Sciatic nerve (tissue), 2 donors: ENCODE results near the gene FSTL5. TPM values are rescaled to one million over a fixed set of nuclear protein-coding genes. Genes with fewer than 3 reads are reported as not detected.
A peak's percentile ranks its signal among the peaks of the same experiment; 100 is the strongest.
"Not testable (repeated sequence)": the region's sequence is repeated elsewhere in the genome, so short reads cannot be mapped to it uniquely, and the experiment has no call there.

ENCODE experiments used
- ATAC-seq: fragments of 200-7000 bp; cut with Tn5 transposase; one replicate; pipeline ENCODE4 v1.9.1; 2020; ENCODE audit warnings: mild to moderate bottlenecking, moderate library complexity
- DNase-seq: peaks from one replicate; pipeline ENCODE4 v3.0.0-alpha.2; 2020; ENCODE audit warnings: low spot score
- intact Hi-C: fragments of 100-400 bp; cut with DNase I; formaldehyde crosslinking; loops from one replicate; pipeline ENCODE4 v1.14.2; 2022
- total RNA-seq: library from RNA; stranded (reverse); fragmentation: NEBNext Ultra II Directional; extraction: Animal tissue kit (Norgen Biotek cat#: 25700); gene quantifications from one replicate; pipeline ENCODE4 v1.2.1, GENCODE V29; 2021
- donor health status: DM: no; HTN: no; CAD: no.
- donor health status: DM: no; HTN: no; CAD: no.

Gene FSTL5
- 12.3 TPM for total RNA-seq

- DNase-seq, result peak; percentile 84
- intact Hi-C loops, result no loop called here
- ATAC-seq, result peak; percentile 90
Measured at GRCh38 chr4:162163892-162164759, at the start of gene FSTL5. Gene FSTL5, minus strand, starts transcription at chr4:162164000. Its CDS starts 52,604 bp downstream, at chr4:162111396.

- DNase-seq (no peak), ATAC-seq (no peak)
- intact Hi-C loops, result no loop called here
Measured at GRCh38 chr4:162209706-162210105, 45.9 kb upstream of the FSTL5 start.

GRCh38 chr4:162203478-162203877 is 39.7 kb upstream of the FSTL5 start:
- intact Hi-C loops, DNase-seq, ATAC-seq: not testable (repeated sequence)

GRCh38 chr4:162201673-162202072 is 37.9 kb upstream of the FSTL5 start:
- ATAC-seq (no peak), DNase-seq (no peak)
- intact Hi-C loops, result no loop called here

- no peak for DNase-seq
- no peak for ATAC-seq
- intact Hi-C loops, result no loop called here
Measured at GRCh38 chr4:162170509-162170908, 6.7 kb upstream of the FSTL5 start.

- intact Hi-C loops, result no loop called here
- ATAC-seq (no peak), DNase-seq (no peak)
Measured at GRCh38 chr4:162164906-162165510, 1.2 kb upstream of the FSTL5 start.

- intact Hi-C loops, result no loop called here
- DNase-seq (no peak), ATAC-seq (no peak)
Measured at GRCh38 chr4:162162672-162163071, 1.1 kb downstream of the FSTL5 start.

- ATAC-seq, result no peak
- DNase-seq, result no peak
- intact Hi-C loops, result no loop called here
Measured at GRCh38 chr4:162157241-162157640, 6.6 kb downstream of the FSTL5 start.

- intact Hi-C loops, result no loop called here
- no peak for DNase-seq
- no peak for ATAC-seq
Measured at GRCh38 chr4:162154862-162155540, 8.8 kb downstream of the FSTL5 start.

GRCh38 chr4:162151850-162152249 is 11.9 kb downstream of the FSTL5 start:
- no peak for ATAC-seq
- intact Hi-C loops, result no loop called here

GRCh38 chr4:162151386-162151785 is 12.4 kb downstream of the FSTL5 start:
- no peak for ATAC-seq
- DNase-seq, result no peak
- intact Hi-C loops, result no loop called here

More at GRCh38 chr4:162151850-162152249, 11.9 kb downstream of the FSTL5 start:
- DNase-seq, result no peak

GRCh38 chr4:162149644-162150043 is 14.2 kb downstream of the FSTL5 start:
- no peak for DNase-seq
- intact Hi-C loops, result no loop called here
- ATAC-seq, result no peak

- DNase-seq (no peak), ATAC-seq (no peak)
- intact Hi-C loops, result no loop called here
Measured at GRCh38 chr4:162140051-162140683, 23.6 kb downstream of the FSTL5 start.

- no peak for DNase-seq
- intact Hi-C loops, result no loop called here
- ATAC-seq, result no peak
Measured at GRCh38 chr4:162139412-162139811, 24.4 kb downstream of the FSTL5 start.

GRCh38 chr4:162131256-162131655 is 32.5 kb downstream of the FSTL5 start:
- intact Hi-C loops, result no loop called here
- DNase-seq (no peak), ATAC-seq (no peak)

GRCh38 chr4:162126729-162127128 is 37.1 kb downstream of the FSTL5 start:
- ATAC-seq (no peak), DNase-seq (no peak)
- intact Hi-C loops, result no loop called here

GRCh38 chr4:162117051-162117450 is 46.7 kb downstream of the FSTL5 start:
- DNase-seq, result no peak
- no peak for ATAC-seq
- intact Hi-C loops, result no loop called here

GRCh38 chr4:162116095-162116779 is 47.6 kb downstream of the FSTL5 start:
- ATAC-seq, result no peak
- intact Hi-C loops, result no loop called here
- no peak for DNase-seq

- DNase-seq, result no peak
- intact Hi-C loops, result no loop called here
- ATAC-seq, result no peak
Measured at GRCh38 chr4:162115333-162115732, 48.5 kb downstream of the FSTL5 start.
